Right renal cortex interstitium (tissue), 3 donors: ENCODE results near the gene SNAP23. TPM values are rescaled to one million over a fixed set of nuclear protein-coding genes. Genes with fewer than 3 reads are reported as not detected.
"Not testable (repeated sequence)": the region's sequence is repeated elsewhere in the genome, so short reads cannot be mapped to it uniquely, and the experiment has no call there.

Source experiments
- DNase-seq, 3 donors: peaks; one replicate each; pipeline ENCODE4 v3.0.0-alpha.2; 2013; ENCODE audit warnings: low read depth in 3 of 3, low spot score in 2 of 3
- polyA plus RNA-seq, 3 donors: library from polyadenylated mRNA; unstranded; fragments of 120-200 nt; gene quantifications; one replicate each; pipeline ENCODE4 v1.2.1, GENCODE V29; 2013; ENCODE audit not compliant: insufficient read length in 3 of 3

The SNAP23 gene
- polyA plus RNA-seq, 3 donors = 117 to 123 (median 120) TPM

- no peak for DNase-seq
Measured at GRCh38 chr15:42553554-42553953, 58.1 kb downstream of the SNAP23 start.

GRCh38 chr15:42556550-42557207 is 61.2 kb downstream of the SNAP23 start:
- DNase-seq = not testable (repeated sequence)

- no peak for DNase-seq
Measured at GRCh38 chr15:42558739-42559138, 63.3 kb downstream of the SNAP23 start.

GRCh38 chr15:42575188-42576039 is 80.0 kb downstream of the SNAP23 start, which contains the start of gene STARD9:
STARD9 (plus strand) TSS chr15:42575606; CDS start chr15:42575716, 110 bp downstream.
- DNase-seq = peak; percentile 88 to 95 (median 94)

GRCh38 chr15:42576040-42576594 is 80.7 kb downstream of the SNAP23 start:
- no peak for DNase-seq

- no peak for DNase-seq
Measured at GRCh38 chr15:42576776-42577175, 81.3 kb downstream of the SNAP23 start.

GRCh38 chr15:42577514-42578031 is 82.1 kb downstream of the SNAP23 start:
- DNase-seq = no peak

- no peak for DNase-seq
Measured at GRCh38 chr15:42578984-42579537, 83.6 kb downstream of the SNAP23 start.

- DNase-seq = peak in 1 of 3 donors; percentile 71
Measured at GRCh38 chr15:42581272-42581730, 85.9 kb downstream of the SNAP23 start.

Other genes starting within 250 kb of the SNAP23 start
- 10 to 100 TPM; 23.6 to 35.6 (median 25.9) TPM for gene GANC, start 222.4 kb upstream of the SNAP23 start, polyA plus RNA-seq
- gene TMEM87A, start 222.2 kb upstream of the SNAP23 start, polyA plus RNA-seq = 10 to 100 TPM; 55.6 to 60.9 (median 58.7) TPM
- gene CAPN3, start 136.1 kb upstream of the SNAP23 start, polyA plus RNA-seq = 10 to 100 TPM; 23.9 to 31.8 (median 24.6) TPM
- gene ZNF106, start 4.5 kb upstream of the SNAP23 start, polyA plus RNA-seq = 10 to 100 TPM; 47.1 to 50.6 (median 50.5) TPM
- gene LRRC57, start 53.2 kb downstream of the SNAP23 start, polyA plus RNA-seq = 10 to 100 TPM; 21.8 to 23.8 (median 23.5) TPM
- gene HAUS2, start 53.2 kb downstream of the SNAP23 start, polyA plus RNA-seq = 10 to 100 TPM; 21.9 to 25.7 (median 24.9) TPM
- gene STARD9, start 80.0 kb downstream of the SNAP23 start, polyA plus RNA-seq = 1 to 10 TPM; 7.5 to 9.4 (median 7.5) TPM
- 10 to 100 TPM; 14.5 to 15.4 (median 14.6) TPM for gene CDAN1, start 241.5 kb downstream of the SNAP23 start, polyA plus RNA-seq